C4-2B (cell line): ENCODE results near the gene ALOX12.

Experiments
- ZFX ChIP-seq: fragments of 450-650 bp; IDR thresholded peaks from 2 replicates; pipeline ENCODE4 v1.6.1; 2017
- TF ChIP-seq, protein P1 (sequence below): fragments of 450-650 bp; conservative IDR thresholded peaks from 2 replicates; pipeline ENCODE4 v1.5.1; 2017; ENCODE audit warnings: mild to moderate bottlenecking

GRCh38 chr17:7035591-7036368 is 39.9 kb downstream of the ALOX12 start, which contains the start of gene SLC16A13:
- TF ChIP-seq, protein P1, sequence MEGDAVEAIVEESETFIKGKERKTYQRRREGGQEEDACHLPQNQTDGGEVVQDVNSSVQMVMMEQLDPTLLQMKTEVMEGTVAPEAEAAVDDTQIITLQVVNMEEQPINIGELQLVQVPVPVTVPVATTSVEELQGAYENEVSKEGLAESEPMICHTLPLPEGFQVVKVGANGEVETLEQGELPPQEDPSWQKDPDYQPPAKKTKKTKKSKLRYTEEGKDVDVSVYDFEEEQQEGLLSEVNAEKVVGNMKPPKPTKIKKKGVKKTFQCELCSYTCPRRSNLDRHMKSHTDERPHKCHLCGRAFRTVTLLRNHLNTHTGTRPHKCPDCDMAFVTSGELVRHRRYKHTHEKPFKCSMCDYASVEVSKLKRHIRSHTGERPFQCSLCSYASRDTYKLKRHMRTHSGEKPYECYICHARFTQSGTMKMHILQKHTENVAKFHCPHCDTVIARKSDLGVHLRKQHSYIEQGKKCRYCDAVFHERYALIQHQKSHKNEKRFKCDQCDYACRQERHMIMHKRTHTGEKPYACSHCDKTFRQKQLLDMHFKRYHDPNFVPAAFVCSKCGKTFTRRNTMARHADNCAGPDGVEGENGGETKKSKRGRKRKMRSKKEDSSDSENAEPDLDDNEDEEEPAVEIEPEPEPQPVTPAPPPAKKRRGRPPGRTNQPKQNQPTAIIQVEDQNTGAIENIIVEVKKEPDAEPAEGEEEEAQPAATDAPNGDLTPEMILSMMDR, result no peak
- TF ChIP-seq ZFX, result no peak
